Fibroblast of skin of left quadriceps (primary cell): ENCODE data around the gene ABCC4.
A peak's percentile ranks its signal among the peaks of the same experiment; 100 is the strongest.
"Not testable (repeated sequence)": the region's sequence is repeated elsewhere in the genome, so short reads cannot be mapped to it uniquely, and the experiment has no call there.

Experiments used
- DNase-seq, 2 experiments: peaks; one replicate each; pipeline ENCODE4 v3.0.0-alpha.2; 2013; ENCODE audit warnings: low read depth in 2 of 2

Gene ABCC4

DNA sequence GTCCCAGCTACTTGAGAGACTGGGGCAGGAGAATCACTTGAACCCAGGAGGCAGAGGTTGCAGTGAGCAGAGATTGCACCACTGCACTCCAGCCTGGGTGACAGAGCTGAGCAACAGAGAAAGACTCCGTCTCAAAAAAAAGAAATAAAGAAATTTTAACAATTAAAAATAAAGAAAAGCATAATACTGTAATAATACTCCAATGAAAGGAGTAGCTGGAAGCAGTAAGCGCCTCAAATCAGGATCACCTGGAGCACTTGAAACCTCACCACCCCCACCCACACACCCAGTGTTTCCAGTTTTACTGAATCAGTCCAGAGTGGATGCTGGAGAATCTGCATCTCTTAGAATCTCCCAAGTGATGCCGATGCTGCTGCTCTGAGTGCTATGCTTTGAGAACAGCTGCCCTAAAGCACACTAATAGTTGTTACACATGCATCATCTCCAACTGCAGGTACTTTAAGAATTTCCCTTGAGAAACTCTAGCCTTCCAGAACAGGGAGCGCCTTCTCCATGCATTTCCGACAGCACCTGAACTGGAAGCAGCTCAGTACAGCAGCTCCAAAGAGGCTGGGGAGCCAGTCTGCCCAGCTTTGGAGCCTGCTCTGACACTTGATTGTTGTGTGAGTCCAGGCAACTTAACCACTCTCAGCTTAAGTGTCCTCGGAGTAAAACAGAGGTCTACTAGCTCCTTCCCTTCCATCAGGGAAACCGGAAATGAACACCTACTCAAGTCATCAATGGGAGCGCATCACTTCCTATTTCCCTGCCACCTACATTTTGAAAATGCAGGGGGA, 2.9 kb downstream of the ABCC4 start:
- DNase-seq = no peak

DNA sequence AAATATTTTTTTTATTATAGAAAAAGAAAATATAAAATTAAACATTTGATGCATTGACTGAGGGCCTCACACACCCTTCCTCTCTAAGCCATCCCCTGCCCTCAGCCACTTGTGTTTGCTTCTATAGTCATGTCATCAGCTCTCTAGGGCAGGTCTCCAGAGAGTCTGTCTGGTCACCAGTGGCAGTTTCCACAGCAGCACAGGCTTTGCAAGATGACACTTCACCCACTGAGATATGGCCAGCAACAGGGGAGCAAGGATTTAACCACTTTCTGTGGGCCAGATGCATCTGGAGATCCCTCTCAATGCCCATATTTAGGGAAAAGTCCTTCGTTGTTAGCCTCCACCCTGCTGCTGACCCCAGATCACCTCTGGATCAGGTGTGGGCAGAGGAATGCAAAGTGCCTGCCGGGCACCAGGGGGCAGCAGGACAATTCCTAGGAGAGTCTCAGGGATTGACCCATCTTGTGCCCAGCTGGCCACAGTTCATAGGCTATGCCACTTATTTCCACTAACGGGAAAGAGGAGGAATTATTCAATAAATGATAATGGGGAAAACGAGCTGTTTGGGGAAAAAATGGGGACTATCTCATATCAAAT, 4.8 kb downstream of the ABCC4 start:
- no peak for DNase-seq

DNA sequence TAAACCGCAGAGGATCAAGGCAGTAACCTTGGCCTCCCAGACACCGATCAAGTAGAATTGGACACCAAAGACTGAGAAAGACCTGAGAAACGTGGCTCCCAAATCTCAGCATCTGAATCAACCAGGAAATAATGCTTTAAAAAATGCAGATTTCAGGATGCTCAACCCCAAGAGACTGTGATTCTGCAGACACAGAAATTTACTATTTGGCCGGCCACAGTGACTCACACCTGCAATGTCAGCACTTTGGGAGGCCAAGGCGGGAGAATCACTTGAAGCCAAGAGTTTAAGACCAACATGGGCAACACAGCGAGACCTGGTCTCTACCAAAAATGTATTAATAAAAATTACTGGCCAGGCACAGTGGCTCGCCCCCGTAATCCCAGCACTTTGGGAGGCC, 6.2 kb downstream of the ABCC4 start:
- no peak for DNase-seq

DNA sequence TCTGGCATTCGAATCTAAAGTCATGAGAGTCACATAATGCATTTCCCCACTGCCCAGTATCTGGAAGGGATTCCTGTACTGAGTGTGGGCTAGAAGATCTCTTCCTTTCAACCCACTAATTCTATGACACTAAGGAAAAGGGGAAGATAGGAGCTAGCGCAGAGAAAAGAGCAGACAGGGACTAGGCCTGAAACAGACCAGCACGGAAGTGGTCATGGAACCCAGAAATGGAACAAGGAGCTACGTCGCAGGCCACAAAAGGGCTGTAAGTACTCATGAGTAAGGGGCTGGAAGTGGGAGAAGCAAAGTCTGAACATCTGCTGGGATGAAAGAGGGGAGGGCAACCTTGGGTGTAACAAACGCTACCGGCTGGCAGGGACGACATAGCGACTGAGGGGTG, 8.6 kb downstream of the ABCC4 start:
- DNase-seq = no peak

DNA sequence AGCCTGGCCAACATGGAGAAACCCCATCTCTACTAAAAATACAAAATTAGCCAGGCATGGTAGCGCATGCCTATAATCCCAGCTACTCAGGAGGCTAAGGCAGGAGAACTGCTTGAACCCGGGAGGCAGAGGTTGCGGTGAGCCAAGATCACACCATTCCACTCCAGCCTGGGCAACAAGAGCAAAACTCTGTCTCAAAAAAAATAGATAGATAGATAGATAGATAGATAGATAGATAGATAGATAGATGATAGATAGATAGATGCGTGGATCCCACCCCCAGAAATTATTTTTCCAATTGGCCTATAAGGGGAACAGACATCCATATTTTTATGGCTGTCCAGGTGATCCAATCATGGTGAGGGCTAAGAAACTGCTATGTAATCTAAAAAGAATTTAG, 11.3 kb downstream of the ABCC4 start:
- not testable (repeated sequence) for DNase-seq

DNA sequence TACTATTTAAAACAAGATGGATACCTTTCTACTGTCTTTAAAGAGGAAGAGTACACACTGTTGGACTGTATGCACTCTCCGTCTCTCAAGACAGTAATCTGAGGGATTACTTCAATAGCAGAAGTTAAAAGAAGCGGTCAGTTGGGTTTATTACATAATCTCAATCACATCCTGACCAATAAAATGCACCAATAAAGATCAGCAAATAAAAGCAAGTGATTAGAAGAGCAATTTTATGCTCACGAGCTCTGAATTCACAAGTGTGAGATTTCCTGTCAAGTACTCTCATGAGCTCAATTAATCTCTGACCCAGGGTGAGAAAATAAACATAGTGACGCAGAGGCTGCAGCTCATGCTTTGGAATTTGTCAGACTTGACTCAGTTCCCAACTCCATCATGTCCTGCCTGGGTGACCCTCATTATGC, 12.2 kb downstream of the ABCC4 start:
- no peak for DNase-seq

DNA sequence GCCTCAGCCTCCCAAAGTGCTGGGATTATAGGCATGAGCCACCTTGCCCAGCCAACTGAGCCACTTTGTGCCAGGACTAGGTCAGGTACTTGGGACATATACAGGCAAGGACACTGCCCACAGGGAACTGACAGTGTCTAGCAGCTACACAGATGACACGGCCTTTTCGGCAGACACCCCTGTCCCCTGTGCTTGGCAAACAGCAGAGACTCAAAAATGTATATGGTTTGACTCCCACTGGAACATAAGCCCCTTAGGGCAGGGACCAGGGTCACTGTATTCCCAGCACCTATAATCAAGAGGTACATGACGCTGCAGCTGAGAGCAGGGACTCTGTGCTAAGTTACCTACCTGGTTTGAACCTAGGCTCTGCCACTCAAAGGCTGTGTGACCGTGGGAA, 16.8 kb downstream of the ABCC4 start:
- no peak for DNase-seq

DNA sequence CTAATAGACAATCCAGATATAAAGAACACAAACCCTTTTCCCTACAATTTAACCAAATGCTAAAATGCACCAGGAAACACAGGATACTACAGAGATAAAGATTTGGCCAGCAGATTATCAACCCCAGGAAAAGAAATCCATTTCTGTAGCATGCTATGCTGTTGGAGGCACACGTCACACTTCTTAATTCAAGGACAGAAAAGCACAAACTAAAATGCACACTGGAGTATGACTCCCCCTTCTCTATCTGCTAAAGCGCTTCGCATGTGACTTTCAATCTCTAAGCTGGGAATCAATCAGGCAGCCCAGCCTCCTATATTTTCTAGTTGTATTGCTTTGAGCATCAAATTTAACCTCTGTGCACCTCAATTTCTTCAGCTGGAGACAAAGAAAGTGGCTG, 22.2 kb downstream of the ABCC4 start:
- no peak for DNase-seq

DNA sequence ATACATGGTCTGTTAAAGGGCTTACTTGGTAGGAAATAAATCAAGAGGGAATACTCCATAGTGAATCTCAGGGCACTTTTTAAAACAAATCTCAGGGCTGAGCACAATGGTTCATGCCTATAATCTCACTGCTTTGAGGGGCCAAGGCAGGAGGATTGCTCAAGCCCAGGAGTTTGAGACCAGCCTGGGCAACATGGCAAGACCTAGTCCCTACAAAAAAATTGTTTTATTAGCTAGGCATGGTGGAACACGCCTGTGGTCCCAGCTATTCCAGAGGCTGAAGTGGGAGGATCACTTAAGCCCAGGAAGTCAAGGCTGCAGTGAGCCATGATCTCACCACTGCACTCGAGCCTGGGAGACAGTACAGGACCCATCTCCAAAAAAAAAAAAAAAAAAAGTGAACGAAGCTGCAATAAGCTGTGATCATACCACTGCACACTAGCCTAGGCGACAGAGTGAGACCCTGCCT, 25.2 kb downstream of the ABCC4 start:
- no peak for DNase-seq

DNA sequence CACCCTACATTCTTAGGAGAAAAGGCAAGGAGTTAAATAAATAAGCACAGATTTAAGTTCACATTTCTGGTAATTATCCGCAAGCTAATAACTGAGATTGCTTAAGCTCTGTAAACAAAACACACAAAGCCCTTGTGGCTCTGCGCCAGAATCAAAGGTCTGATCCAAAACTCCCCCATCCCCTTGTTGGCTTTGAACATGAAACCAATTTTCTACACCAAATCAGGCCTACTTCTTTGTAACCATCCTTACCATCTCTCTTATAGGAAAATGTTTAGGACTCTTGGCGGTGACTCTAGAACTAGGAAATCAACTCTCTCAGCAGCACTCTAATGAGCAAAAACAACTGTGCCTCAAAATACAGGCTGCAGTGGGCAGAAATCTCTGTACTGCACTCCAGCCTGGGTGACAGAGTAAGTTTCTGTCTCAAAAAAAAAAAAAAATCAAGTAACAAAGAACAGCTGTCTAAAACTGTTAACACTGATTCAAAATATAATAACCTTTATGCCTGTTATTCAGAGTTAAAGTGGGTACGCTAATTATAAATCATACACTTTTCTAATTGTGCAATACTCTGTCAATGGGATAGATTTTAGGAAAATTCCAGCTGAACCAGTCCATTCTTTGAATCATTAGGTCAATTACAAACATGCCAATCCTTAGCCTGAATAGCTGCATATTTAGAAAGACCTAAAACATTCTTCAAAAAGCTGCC, 25.8 kb downstream of the ABCC4 start:
- peak; percentile 70 to 73 for DNase-seq

DNA sequence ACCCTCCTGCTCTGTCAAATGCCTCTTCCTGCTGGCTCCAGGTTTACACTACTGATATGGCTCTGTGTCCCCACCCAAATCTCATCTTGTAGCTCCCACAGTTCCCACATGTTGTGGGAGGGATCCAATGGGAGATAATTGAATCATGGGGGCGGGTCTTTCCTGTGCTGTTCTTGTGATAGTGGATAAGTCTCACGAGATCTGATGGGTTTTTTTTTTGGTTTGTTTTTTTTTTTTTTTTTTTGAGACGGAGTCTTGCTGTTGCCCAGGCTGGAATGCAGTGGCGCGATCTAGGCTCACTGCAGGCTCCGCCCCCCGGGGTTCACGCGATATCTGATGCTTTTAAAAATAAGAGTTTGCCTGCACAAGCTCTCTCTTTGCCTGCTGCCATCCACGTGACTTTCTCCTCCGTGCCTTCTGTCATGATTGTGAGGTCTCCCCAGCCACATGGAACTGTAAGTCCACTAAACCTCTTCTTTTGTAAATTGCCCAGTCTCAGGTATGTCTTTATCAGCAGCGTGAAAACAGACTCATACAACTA, 27.6 kb downstream of the ABCC4 start:
- not testable (repeated sequence) for DNase-seq

DNA sequence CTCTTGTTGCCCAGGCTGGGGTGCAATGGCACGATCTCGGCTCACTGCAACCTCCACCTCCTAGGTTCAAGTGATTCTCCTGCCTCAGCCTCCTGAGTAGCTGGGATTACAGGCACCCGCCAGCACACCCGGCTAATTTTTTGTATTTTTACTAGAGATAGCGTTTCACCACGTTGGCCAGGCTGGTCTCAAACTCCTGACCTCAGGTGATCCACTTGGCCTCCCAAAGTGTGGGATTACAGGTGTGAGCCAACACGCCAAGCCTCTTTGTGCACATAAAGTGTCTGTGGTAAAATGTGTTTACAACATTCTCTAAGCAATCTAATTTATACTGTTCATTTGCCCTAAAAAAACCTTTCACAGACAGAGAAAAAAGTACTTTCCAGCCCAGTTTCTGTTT, 29.2 kb downstream of the ABCC4 start:
- not testable (repeated sequence) for DNase-seq

DNA sequence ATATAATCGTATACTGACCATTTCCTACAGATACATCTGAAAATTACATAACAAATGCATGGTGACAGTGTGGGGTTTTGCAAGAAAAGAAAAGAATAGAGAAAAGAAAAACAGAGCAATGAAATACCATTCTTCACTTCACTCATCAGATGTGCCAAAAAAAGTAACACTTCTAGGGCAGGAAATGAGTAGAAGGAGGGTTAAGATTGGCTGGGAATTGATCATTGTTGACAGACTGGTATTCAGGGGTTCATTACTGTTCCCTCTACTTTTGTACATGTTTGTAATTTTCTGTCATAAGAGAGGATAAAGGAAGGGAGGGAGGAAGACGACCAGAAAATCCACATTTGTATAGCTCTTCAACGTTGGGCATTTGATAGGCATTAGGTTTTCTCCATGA, 31.5 kb downstream of the ABCC4 start:
- no peak for DNase-seq

DNA sequence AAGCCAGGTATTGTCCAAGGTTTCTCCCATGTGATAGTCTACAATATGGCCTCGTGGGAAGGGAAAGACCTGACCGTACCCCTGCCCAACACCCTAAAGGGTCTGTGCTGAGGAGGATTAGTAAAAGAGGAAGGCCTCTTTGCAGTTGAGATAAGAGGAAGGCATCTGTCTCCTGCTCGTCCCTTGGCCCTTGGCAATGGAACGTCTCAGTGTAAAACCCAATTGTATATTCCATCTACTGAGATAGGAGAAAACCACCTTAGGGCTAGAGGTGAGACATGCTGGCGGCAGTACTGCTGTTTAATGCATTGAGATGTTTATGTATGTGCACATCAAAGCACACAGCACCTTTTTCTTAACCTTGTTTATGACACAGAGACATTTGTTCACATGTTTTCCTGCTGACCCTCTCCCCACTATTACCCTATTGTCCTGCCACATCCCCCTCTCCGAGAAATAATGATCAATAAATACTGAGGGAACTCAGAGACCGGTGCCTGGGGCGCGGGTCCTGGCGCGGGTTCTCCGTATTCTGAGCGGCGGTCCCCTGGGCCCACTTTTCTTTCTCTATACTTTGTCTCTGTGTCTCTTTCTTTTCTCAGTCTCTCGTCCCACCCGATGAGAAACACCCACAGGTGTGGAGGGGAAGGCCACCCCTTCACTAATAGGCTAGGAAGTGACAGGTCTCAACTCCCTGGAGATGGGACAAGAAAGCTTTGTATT, 32.7 kb downstream of the ABCC4 start:
- DNase-seq = not testable (repeated sequence)

DNA sequence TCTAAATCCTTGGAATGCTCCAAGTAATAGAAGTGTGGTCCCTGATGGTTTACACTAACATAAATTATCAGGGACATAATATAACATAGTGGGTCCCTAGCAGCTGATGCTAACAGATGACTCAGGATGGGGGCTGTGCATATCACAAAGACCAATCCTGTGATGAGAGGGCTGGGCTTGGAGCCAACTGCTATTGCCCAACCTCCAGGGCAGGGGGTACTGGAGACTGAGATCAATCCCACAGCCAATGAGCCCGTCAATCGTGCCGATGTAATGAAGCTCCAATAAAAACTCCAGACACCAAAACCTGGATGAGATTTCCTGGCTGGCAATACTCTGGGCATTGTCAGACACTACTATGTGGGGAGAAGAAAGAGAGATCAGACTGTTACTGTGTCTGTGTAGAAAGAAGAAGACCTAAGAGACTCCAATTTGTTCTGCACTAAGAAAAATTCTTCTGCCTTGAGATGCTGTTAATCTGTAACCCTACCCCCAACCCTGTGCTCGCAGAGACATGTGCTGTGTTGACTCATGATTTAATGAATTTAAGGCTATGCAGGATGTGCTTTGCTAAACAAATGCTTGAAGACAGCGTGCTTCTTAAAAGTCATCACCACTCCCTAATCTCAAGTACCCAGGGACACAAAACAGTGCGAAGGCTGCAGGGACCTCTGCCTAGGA, 33.4 kb downstream of the ABCC4 start:
- peak; percentile 98 for DNase-seq

DNA sequence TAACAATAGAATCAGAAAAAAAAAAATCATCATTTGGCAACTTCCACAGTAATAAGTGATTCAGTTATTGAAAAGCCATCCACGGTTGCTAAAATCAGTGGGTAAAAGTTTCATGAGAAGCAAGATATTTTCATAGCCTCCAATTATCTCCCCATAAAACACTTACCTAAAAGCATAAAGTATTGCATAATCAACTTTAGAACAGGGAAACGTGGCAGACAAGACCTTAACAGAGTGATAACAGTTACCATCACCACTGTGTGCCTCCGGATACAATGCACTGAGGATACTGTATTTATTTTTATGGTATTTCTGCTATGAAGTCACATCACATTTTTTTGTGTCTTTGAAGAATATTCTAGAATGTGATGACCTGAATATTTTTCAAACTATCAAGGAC, 37.0 kb downstream of the ABCC4 start:
- no peak for DNase-seq

DNA sequence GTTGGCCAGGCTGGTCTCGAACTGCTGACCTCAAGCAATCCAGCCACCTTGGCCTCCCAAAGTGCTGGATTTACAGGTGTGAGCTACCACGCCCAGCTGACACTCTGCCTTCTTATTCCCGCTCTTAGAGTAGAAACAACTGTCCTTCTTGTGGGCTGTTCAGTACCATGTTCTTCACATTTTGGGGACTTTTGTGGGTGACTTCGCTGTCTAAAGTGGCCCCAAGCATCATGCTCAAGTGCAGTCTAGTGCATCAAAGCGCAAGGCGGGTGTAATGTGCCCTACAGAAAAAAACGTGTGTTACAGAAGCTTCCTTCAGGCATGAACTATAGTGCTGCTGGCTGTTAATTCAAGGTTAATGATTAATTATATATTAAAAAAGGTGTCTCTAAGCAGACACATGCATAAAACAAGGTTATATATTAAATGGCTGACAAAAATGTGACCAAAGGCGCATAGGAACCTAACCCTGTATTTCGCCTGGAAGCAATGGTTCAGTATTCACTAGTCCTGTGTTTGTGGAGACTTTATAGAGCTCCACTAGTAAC, 38.3 kb downstream of the ABCC4 start:
- no peak for DNase-seq

DNA sequence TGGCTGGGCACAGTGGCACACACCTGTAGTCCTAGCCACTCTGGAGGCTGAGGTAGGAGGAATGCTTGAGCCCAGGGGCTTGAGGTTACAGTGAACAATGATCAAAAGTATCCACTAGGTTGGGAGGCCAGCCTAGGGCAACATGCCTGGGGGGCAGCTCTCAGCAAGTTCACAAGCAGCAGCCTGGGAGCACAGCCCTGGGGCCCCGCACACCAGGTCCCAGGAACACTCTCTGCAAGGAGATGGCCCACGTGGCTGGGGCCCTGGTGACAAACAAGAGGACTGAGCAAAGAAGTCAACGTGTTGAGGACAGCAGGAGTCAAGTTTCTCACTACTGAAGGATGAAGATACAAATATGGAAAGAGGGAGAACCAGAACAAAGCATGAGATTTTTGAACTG, 39.3 kb downstream of the ABCC4 start:
- no peak for DNase-seq

DNA sequence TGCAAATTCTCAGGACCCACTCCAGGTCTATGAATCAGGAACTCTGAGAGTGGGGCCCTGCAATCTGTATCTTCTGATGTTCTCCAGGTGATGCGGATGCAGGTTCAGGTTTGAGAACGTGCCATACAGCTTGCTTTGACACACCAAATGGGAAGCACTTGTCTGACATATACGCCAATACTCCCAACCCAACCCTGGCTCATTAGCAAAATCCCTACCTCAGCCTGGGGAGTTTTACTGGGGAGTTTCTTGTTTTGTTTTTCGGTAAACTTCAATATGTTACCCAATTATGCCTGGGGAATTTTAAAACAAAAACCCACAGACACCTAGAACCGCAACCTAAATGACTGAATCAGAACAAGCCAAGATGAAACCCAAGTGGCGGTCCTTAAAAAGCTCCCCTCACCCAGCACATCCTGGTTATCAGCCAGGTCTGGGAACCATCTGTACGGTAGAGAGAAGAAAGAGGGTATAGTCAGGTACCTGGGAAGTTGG, 41.2 kb downstream of the ABCC4 start:
- no peak for DNase-seq

DNA sequence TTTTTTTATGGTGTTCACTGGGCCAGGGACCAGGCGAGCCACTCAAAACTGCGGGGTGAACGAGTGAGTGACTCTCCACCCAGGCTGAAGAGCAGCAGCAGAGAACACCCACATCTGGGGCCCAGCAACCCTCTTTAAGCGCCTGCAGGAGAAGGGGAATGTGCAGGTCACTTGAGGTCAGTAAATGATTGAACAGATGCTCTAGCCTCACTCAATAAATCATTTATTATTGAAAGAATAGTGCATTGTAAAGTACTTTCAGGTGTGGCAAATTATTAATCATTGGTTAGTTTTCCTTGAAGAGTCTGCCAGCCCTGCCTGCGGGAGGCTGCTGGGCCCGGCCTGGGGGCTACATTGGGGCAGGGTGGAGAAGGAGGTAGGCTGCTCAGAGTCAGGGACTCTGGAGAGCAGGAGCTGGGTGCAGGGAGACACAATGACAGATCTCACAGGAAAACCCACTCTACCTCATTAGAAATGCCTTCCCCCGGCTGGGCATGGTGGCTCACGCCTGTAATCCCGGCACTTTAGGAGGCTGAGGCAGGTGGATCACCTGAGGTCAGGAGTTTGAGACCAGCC, 42.5 kb downstream of the ABCC4 start:
- no peak for DNase-seq
